Heart left ventricle (tissue), 13 donors: ENCODE measurements around the gene SLC30A7.
"Not testable (repeated sequence)": the region's sequence is repeated elsewhere in the genome, so short reads cannot be mapped to it uniquely, and the experiment has no call there.

ENCODE experiments used
- POLR2A ChIP-seq, 2 donors: fragments of 450-650 bp; IDR thresholded peaks; one replicate each; pipeline ENCODE4 v1.6.1; 2017; ENCODE audit warnings: antibody characterized with exemption in 2 of 2, mild to moderate bottlenecking in 2 of 2, moderate library complexity in 2 of 2
- TF ChIP-seq, protein P1 (sequence below), 12 donors: fragments of 200-600 bp; sonication (generic) in 4 of 12; IDR thresholded peaks; one replicate each; pipeline versions ENCODE4 v1.5.0 to v1.8.0; 2018 to 2022; ENCODE audit warnings: antibody characterized with exemption in 12 of 12, mild to moderate bottlenecking in 5 of 12
- donor health status: ischemic (EF 13 %, LVEDD 7.1; RV severe dilation, severe dysfunction).
- donor health status: DM: no; HTN: yes; CAD: no.
- donor health status: DM: no; HTN: no; CAD: no.
- donor health status: ischemic (EF 25% LVEDD 6.9; RV normal size, moderate dysfunction).
- donor health status: ischemic (EF 25% LVEDD 5.7; RV mildly dilated, moderate dysfunction).
- donor health status: ischemic (EF 35%, LVEDD 5.7; RV mildly dilated, moderate dysfunction).
- donor health status: nonischemic (EF 11% LVEDD 7.7; RV severe dilation, severe dysfunction).
- donor health status: DM: yes; HTN: yes; CAD: no.
- donor health status: PGD.
- donor health status: ischemic (EF 29% LVEDD 5.4; RV normal size, mild dysfunction).
- donor health status: nonischemic (EF 23%, LVEDD 6.1; RV moderate dilation, normal function).

DNA sequence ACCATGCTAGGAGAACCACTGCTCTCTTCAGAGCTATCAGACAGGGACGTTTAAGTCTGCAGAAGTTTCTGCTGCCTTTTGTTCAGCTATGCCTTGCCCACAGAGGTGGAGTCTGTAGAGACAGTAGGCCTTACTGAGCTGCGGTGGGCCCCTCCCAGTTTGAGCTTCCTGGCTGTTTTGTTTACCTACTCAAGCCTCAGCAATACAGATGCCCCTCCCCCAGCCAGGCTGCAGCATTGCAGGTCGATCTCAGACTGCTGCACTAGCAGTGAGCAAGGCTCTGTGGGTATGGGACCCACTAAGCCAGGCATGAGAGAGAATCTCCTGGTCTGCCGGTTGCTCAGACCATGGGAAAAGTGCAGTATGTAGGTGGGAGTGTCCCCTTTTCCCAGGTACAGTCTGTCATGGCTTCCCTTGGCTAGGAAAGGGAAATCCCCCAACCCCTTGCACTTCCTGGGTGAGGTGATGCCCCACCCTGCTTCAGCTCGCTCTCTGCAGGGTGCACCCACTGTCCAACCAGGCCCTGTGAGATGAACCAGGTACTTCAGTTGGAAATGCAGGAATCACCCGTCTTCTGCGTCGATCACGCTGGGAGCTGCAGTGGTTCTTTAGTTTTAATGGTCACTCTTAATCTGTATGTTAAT is 53.7 kb downstream of the SLC30A7 start:
- TF ChIP-seq, protein P1, sequence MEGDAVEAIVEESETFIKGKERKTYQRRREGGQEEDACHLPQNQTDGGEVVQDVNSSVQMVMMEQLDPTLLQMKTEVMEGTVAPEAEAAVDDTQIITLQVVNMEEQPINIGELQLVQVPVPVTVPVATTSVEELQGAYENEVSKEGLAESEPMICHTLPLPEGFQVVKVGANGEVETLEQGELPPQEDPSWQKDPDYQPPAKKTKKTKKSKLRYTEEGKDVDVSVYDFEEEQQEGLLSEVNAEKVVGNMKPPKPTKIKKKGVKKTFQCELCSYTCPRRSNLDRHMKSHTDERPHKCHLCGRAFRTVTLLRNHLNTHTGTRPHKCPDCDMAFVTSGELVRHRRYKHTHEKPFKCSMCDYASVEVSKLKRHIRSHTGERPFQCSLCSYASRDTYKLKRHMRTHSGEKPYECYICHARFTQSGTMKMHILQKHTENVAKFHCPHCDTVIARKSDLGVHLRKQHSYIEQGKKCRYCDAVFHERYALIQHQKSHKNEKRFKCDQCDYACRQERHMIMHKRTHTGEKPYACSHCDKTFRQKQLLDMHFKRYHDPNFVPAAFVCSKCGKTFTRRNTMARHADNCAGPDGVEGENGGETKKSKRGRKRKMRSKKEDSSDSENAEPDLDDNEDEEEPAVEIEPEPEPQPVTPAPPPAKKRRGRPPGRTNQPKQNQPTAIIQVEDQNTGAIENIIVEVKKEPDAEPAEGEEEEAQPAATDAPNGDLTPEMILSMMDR (IDR thresholded peaks at IDR 0.05) = not testable (repeated sequence)
- TF ChIP-seq POLR2A (IDR thresholded peaks at IDR 0.05) = not testable (repeated sequence)
